Thyroid gland (tissue), 4 donors: ENCODE measurements around the gene PIK3AP1.

ENCODE experiments used
- POLR2A ChIP-seq, 2 donors: fragments of 450-650 bp; IDR thresholded peaks; one replicate each; pipeline ENCODE4 v1.6.1; 2017; ENCODE audit warnings: antibody characterized with exemption in 2 of 2, mild to moderate bottlenecking in 2 of 2, moderate library complexity in 1 of 2
- TF ChIP-seq, protein P1 (sequence below), 6 experiments: fragments of 200-600 bp in 3 of 6; fragments of 450-650 bp in 3 of 6; sonication (generic) in 3 of 6; IDR thresholded peaks; one replicate each; pipeline ENCODE4 v1.5.1; 2016 to 2019; ENCODE audit warnings: antibody characterized with exemption in 6 of 6, mild to moderate bottlenecking in 2 of 6, inconsistent platforms in 1 of 6, moderate library complexity in 1 of 6

DNA sequence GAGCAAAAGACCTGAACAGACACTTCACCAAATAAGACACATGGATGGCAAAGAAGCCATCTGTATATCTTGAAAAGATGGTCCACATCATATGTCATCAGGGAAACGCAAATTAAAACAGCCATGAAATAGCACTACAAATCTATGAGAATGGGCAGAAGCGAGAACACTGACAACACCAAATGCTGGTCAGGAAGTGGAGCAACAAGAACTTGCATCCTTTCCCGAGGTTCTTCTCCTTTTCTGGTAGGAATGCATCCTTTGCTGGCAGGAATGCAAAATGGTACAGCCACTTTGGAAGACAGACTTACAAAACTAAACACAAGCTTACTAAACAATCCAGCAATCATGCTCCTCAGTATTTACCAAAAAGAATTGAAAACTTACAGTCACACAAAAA lies 60.0 kb downstream of the PIK3AP1 start:
- TF ChIP-seq, protein P1, sequence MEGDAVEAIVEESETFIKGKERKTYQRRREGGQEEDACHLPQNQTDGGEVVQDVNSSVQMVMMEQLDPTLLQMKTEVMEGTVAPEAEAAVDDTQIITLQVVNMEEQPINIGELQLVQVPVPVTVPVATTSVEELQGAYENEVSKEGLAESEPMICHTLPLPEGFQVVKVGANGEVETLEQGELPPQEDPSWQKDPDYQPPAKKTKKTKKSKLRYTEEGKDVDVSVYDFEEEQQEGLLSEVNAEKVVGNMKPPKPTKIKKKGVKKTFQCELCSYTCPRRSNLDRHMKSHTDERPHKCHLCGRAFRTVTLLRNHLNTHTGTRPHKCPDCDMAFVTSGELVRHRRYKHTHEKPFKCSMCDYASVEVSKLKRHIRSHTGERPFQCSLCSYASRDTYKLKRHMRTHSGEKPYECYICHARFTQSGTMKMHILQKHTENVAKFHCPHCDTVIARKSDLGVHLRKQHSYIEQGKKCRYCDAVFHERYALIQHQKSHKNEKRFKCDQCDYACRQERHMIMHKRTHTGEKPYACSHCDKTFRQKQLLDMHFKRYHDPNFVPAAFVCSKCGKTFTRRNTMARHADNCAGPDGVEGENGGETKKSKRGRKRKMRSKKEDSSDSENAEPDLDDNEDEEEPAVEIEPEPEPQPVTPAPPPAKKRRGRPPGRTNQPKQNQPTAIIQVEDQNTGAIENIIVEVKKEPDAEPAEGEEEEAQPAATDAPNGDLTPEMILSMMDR (IDR thresholded peaks at IDR 0.05) = no peak
- TF ChIP-seq POLR2A (IDR thresholded peaks at IDR 0.05) = no peak
